Osteocyte (in vitro differentiated cells): Measurements from ENCODE around the gene RFNG. TPM values are rescaled to one million over a fixed set of nuclear protein-coding genes. Genes with fewer than 3 reads are reported as not detected.

Experiments
- DNase-seq: peaks from one replicate; pipeline ENCODE4 v3.0.0; 2021; ENCODE audit warnings: mixed read lengths; ENCODE audit not compliant: unreplicated experiment; ENCODE audit errors: extremely low spot score
- H3K27ac Mint-ChIP-seq: one replicate; pipeline ENCODE4 v1.8.0; 2021; ENCODE audit warnings: mild to moderate bottlenecking, mixed read lengths; ENCODE audit not compliant: unreplicated experiment
- H3K27me3 Mint-ChIP-seq: one replicate; pipeline ENCODE4 v1.8.0; 2021; ENCODE audit warnings: mixed read lengths; ENCODE audit not compliant: unreplicated experiment
- H3K36me3 Mint-ChIP-seq: one replicate; pipeline ENCODE4 v1.8.0; 2021; ENCODE audit warnings: mixed read lengths; ENCODE audit not compliant: unreplicated experiment
- H3K4me1 Mint-ChIP-seq: one replicate; pipeline ENCODE4 v1.8.0; 2021; ENCODE audit warnings: mixed read lengths; ENCODE audit not compliant: unreplicated experiment
- H3K4me3 Mint-ChIP-seq: one replicate; pipeline ENCODE4 v1.8.0; 2021; ENCODE audit warnings: mild to moderate bottlenecking, moderate library complexity, mixed read lengths; ENCODE audit not compliant: unreplicated experiment
- H3K9me3 Mint-ChIP-seq: one replicate; pipeline ENCODE4 v1.8.0; 2021; ENCODE audit warnings: mixed read lengths; ENCODE audit not compliant: unreplicated experiment
- total RNA-seq: library from RNA; stranded (reverse); gene quantifications from 2 replicates; pipeline ENCODE4 v1.2.1, GENCODE V29; 2021
- TF ChIP-seq, protein P1 (sequence below): fragments of 200-600 bp; sonication (generic); IDR thresholded peaks from 2 replicates; pipeline ENCODE4 v1.5.0; 2021; ENCODE audit warnings: antibody characterized with exemption, mild to moderate bottlenecking, moderate library complexity

The RFNG gene
- total RNA-seq, 1 donor from 2014 or later: 41.0 TPM

DNA sequence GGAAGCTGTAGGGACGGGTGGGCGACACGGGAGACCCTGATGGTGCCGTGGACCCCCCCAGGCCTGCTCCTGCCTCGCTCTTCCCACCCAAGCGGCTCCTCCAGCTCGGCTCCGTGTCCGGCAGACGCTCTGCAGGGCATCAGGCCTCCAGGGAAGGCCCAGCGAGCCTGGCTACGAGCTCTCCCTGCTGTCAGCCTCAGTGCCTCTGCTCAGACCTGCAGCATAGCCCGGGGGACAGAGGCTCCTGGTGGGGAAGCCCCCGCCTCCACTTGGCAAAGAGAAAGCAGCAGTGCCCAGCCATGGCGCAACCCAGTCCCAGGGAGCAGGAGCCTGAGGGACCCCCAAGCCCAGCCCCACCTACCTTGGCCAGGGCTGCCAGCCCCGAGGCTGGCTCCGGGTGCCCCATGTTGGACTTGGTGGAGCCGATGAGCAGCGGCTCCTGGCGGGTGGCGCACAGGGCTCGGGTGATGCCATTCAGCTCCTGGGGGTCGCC is 40.5 kb upstream of the RFNG start:
- DNase-seq: no peak
- Mint-ChIP-seq H3K27me3 (no peaks in the 10 kb centered on the region), H3K36me3 (peaks cover 9% of the 10 kb centered on the region), H3K4me3 (no peak overlapping the region), H3K4me1 (peaks cover 14% of the 10 kb centered on the region), H3K27ac (no peak overlapping the region), H3K9me3 (no peaks in the 10 kb centered on the region)
- TF ChIP-seq, protein P1, sequence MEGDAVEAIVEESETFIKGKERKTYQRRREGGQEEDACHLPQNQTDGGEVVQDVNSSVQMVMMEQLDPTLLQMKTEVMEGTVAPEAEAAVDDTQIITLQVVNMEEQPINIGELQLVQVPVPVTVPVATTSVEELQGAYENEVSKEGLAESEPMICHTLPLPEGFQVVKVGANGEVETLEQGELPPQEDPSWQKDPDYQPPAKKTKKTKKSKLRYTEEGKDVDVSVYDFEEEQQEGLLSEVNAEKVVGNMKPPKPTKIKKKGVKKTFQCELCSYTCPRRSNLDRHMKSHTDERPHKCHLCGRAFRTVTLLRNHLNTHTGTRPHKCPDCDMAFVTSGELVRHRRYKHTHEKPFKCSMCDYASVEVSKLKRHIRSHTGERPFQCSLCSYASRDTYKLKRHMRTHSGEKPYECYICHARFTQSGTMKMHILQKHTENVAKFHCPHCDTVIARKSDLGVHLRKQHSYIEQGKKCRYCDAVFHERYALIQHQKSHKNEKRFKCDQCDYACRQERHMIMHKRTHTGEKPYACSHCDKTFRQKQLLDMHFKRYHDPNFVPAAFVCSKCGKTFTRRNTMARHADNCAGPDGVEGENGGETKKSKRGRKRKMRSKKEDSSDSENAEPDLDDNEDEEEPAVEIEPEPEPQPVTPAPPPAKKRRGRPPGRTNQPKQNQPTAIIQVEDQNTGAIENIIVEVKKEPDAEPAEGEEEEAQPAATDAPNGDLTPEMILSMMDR: no peak

DNA sequence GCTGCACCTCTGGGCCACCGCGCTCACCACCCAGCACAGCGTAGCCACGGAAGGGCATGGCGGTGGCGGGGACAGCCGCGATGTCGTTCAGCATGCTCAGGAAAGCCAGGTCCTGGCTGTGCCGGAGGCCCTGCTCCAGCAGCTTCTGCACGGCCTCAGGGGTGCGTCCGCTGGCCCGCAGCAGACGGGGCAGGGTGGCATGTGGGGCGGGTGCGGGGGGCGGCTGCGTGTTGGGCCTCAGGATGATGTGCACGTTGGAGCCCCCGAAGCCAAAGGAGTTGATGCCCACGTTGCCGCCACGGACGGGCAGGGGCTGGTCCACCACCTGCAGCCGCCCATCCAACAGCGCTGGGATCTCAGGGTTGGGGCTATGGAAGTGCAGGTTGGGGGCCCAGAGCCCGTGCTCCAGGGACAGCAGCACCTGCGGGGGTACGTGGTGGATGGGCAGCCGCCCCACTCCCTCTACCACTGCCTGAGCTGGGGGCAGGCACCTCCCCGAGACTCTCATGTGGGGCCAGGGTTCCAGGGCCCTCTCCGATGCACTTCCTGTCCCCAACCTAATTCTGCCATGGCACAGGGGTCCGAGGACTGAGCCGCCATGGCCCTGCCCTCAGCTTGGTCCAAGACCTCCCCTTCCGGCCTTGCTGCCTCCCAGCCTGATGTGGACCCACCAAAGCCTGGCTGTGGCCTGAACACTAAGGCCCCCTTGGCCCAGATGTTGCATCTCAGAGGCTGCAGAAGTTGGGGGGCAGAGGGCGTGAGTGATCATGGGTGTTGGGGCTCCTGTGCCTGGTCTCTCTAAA is 39.9 kb upstream of the RFNG start:
- no peaks in the 10 kb centered on the region for H3K27me3 Mint-ChIP-seq
- H3K4me3 Mint-ChIP-seq: no peak overlapping the region
- TF ChIP-seq, protein P1: no peak
- no peak overlapping the region for H3K27ac Mint-ChIP-seq
- no peaks in the 10 kb centered on the region for H3K9me3 Mint-ChIP-seq
- no peak for DNase-seq
- H3K36me3 Mint-ChIP-seq: peaks cover 9% of the 10 kb centered on the region
- peaks cover 10% of the 10 kb centered on the region for H3K4me1 Mint-ChIP-seq

DNA sequence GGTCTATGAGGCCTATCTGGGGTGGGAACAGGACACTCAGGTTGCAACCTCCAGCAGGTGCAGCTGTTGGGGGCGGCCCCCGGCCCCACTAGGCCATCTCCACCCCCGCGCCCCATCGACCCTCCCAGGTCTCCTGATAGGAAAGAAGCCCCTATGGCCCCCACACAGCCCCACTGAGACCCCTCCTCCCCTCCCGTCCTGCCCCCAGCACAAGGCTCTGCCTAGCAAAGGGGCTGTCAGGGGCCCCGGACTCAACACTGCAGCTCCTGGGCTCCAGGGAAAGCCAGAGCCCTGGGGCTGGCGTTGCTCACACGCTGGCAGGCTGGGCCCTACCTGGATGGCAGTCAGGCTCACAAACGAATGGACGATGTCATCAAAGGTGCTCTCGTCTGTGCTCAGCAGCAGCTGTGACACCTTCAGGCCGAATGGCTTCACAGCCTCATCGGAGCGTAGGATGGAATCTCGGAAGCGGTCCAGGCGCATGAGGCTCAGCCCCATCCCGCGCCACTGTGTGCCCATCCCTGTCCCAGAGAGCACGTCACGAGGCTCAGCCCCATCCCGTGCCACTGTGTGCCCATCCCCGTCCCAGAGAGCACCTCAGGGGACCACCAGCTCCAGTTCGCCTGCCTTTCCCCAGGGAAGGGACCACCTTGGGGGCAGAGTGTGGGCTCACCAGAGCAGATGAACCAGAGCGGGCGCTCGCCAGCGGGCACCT is 39.1 kb upstream of the RFNG start:
- no peak overlapping the region for H3K27ac Mint-ChIP-seq
- TF ChIP-seq, protein P1: no peak

DNA sequence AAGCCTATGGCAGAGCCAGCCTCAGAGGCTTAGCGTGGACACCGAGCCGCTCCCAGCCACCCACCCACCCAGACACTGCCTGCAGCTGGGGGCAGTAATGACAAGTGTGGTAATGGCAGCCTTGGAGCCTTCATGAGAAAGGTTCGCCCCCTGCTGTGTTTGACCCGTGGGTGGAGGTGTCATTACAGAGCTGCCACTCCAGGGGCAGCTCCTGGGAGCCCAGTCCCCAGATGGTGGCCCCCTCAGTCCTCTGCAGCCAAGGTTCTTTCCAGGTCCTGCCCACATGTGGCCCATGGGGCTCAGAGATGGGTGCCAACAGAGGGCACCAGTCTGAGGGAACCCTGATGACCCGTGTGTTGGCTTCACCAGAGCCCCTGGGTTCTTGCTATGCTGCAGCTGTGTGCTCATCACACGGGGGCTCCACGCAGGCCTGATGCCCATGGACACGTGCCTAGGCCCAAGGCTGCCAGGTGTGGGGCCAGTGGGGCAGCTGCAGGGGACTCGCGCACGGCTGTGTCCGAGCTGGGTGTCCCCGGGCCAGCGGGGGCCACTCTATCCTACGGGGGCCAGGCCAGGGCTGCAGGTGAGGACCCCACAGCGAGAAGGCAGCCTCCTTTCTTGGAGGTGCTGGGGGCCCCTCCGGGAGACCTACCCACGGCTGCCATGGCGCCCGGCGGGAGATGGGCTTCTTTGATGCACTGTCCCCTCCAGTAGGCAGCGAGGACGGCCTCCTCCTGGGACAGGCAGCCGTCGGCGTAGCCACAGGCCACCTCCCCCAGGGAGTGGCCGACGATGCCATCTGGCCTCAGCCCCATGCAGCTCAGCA is 38.3 kb upstream of the RFNG start:
- H3K36me3 Mint-ChIP-seq: peaks cover 9% of the 10 kb centered on the region
- no peaks in the 10 kb centered on the region for H3K9me3 Mint-ChIP-seq
- no peaks in the 10 kb centered on the region for H3K27me3 Mint-ChIP-seq
- H3K27ac Mint-ChIP-seq: no peak overlapping the region
- H3K4me1 Mint-ChIP-seq: no peaks in the 10 kb centered on the region
- no peak for DNase-seq
- H3K4me3 Mint-ChIP-seq: no peak overlapping the region
- TF ChIP-seq, protein P1: no peak

More for the DNA sequence above, 39.1 kb upstream of the RFNG start:
- H3K9me3 Mint-ChIP-seq: no peaks in the 10 kb centered on the region
- DNase-seq: no peak
- peaks cover 9% of the 10 kb centered on the region for H3K36me3 Mint-ChIP-seq
- no peaks in the 10 kb centered on the region for H3K27me3 Mint-ChIP-seq
- H3K4me3 Mint-ChIP-seq: no peak overlapping the region
- peaks cover 2% of the 10 kb centered on the region for H3K4me1 Mint-ChIP-seq
